Mucosa of descending colon (tissue), 3 donors: Measurements from ENCODE around the gene ZCCHC14. TPM values are rescaled to one million over a fixed set of nuclear protein-coding genes. Genes with fewer than 3 reads are reported as not detected.
A peak's percentile ranks its signal among the peaks of the same experiment; 100 is the strongest.
"Not testable (repeated sequence)": the region's sequence is repeated elsewhere in the genome, so short reads cannot be mapped to it uniquely, and the experiment has no call there.

Source experiments
- ATAC-seq: fragments of 200-7000 bp; cut with Tn5 transposase; one replicate; pipeline ENCODE4 v1.9.1; 2020; ENCODE audit warnings: mild to moderate bottlenecking, moderate library complexity
- DNase-seq, 3 donors: peaks; one replicate each; pipeline ENCODE4 v3.0.0-alpha.2; 2020
- H3K36me3 ChIP-seq: fragments of 200-600 bp; one replicate; pipeline ENCODE4 v1.8.0; 2021; ENCODE audit warnings: low read depth, mild to moderate bottlenecking
- H3K4me1 ChIP-seq: fragments of 200-600 bp; one replicate; pipeline ENCODE4 v1.8.0; 2021; ENCODE audit warnings: low read depth, mild to moderate bottlenecking
- H3K4me3 ChIP-seq: fragments of 200-600 bp; one replicate; pipeline ENCODE4 v1.8.0; 2021; ENCODE audit warnings: mild to moderate bottlenecking
- H3K9me3 ChIP-seq: fragments of 200-600 bp; one replicate; pipeline ENCODE4 v1.8.0; 2021; ENCODE audit warnings: mild to moderate bottlenecking
- intact Hi-C, 2 donors: fragments of 100-400 bp; cut with DNase I in 1 of 2; cut with micrococcal nuclease in 1 of 2; formaldehyde crosslinking; loops; one replicate each; pipeline versions ENCODE4 v1.11.0 to v1.11.1; 2022; cut with DNase I, micrococcal nuclease
- total RNA-seq, 3 donors: library from RNA; stranded (reverse); fragmentation: NEBNext Ultra II Directional in 2 of 3; extraction: Animal tissue kit (Norgen Biotek cat#: 25700) in 2 of 3; gene quantifications; one replicate each; pipeline versions ENCODE4 v1.2.1 to v1.2.4, GENCODE V29; 2021 to 2023
- TF ChIP-seq, protein P1 (sequence below): fragments of 200-600 bp; IDR thresholded peaks from one replicate; pipeline ENCODE4 v1.8.0; 2022; ENCODE audit warnings: antibody characterized with exemption, mild to moderate bottlenecking
- donor health status: DM: no; HTN: no; CAD: no; lungs with moderate emphysema.
- donor health status: DM: no; HTN: no; CAD: no.
- donor health status: DM: no; HTN: yes; CAD: no.

The ZCCHC14 gene
- total RNA-seq, 3 donors from 2014 or later, result 30.3 to 36.4 (median 32.3) TPM

GRCh38 chr16:87498324-87499188 is 5.7 kb upstream of the ZCCHC14 start:
- H3K36me3 ChIP-seq, result no peaks in the 10 kb centered on the region
- ATAC-seq, result no peak
- intact Hi-C loops, result no loop called here

GRCh38 chr16:87497767-87498290 is 5.0 kb upstream of the ZCCHC14 start:
- H3K9me3 ChIP-seq, ATAC-seq, intact Hi-C loops, H3K36me3 ChIP-seq, H3K4me3 ChIP-seq: not testable (repeated sequence)
- DNase-seq, result peak in 1 of 3 donors; percentile 21
- peaks cover 18% of the 10 kb centered on the region for H3K4me1 ChIP-seq

More at GRCh38 chr16:87498324-87499188, 5.7 kb upstream of the ZCCHC14 start:
- DNase-seq, result no peak
- TF ChIP-seq, protein P1, sequence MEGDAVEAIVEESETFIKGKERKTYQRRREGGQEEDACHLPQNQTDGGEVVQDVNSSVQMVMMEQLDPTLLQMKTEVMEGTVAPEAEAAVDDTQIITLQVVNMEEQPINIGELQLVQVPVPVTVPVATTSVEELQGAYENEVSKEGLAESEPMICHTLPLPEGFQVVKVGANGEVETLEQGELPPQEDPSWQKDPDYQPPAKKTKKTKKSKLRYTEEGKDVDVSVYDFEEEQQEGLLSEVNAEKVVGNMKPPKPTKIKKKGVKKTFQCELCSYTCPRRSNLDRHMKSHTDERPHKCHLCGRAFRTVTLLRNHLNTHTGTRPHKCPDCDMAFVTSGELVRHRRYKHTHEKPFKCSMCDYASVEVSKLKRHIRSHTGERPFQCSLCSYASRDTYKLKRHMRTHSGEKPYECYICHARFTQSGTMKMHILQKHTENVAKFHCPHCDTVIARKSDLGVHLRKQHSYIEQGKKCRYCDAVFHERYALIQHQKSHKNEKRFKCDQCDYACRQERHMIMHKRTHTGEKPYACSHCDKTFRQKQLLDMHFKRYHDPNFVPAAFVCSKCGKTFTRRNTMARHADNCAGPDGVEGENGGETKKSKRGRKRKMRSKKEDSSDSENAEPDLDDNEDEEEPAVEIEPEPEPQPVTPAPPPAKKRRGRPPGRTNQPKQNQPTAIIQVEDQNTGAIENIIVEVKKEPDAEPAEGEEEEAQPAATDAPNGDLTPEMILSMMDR, result no peak
- Histone ChIP-seq H3K9me3 (no peaks in the 10 kb centered on the region), H3K4me1 (peaks cover 18% of the 10 kb centered on the region), H3K4me3 (no peak overlapping the region)

DNA sequence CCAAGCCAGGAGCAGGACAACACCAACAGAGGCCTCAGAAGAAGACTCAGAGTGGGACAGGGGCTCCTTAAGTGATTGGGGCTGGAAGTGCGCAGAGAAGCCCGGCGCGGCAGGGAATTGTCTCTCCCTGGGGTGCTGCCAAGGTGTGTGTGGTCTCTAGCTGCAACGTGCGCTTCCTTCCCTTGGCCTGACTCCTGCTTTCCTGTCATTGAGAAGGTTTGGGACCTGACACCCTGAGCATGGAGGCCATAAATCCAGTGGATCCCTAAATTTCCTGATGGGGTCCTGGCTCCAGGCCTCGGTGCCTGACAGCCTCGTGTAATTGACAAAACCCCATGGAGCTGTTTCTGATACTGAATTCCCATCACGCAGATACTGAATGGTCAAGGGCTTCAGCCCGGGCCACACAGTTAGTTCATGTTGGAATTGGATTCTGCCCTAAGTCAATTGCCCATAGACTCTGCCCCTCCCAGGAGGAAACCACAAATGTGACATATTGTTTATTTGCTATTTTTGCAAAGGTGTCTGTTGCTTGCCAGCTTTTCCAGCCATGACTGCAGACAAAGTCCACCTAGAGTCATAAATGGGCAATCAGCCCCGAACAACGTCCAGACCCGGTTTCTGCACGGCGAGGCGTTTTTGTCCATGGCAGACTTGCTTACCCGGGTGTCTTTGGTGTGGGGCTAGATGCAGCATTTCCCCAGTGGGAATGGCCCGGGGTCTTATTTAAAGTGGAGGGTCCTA is 4.4 kb upstream of the ZCCHC14 start:
- ATAC-seq (peak; percentile 66), DNase-seq (peak; percentile 74 to 81 (median 79))

DNA sequence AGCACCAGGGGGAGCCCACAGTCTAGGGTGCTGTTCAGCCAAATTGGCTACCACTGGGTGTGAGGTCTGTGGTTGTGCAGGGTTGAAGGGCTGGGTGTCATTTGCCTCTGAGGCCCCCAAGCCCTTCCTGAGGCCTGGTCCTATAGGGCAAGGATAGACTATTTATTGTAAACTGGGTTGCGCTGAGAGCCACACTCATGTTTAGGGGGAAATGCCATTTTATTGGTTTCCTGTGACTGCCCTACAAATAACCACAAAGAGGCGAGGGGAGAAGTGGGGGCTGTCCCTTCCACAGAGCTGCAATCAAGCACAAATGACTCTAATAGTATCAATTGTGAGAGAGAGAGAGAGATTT is 3.6 kb upstream of the ZCCHC14 start:
- no peak for ATAC-seq
- intact Hi-C loops, result no loop called here
- peaks cover 18% of the 10 kb centered on the region for H3K4me1 ChIP-seq
- TF ChIP-seq, protein P1, result no peak
- DNase-seq, result peak in 1 of 3 donors; percentile 17
- no peaks in the 10 kb centered on the region for H3K36me3 ChIP-seq
- H3K4me3 ChIP-seq, result no peak overlapping the region
- no peaks in the 10 kb centered on the region for H3K9me3 ChIP-seq

More for the DNA sequence above, 4.4 kb upstream of the ZCCHC14 start:
- H3K36me3 ChIP-seq, H3K4me3 ChIP-seq, H3K9me3 ChIP-seq, intact Hi-C loops: not testable (repeated sequence)
- peaks cover 18% of the 10 kb centered on the region for H3K4me1 ChIP-seq

DNA sequence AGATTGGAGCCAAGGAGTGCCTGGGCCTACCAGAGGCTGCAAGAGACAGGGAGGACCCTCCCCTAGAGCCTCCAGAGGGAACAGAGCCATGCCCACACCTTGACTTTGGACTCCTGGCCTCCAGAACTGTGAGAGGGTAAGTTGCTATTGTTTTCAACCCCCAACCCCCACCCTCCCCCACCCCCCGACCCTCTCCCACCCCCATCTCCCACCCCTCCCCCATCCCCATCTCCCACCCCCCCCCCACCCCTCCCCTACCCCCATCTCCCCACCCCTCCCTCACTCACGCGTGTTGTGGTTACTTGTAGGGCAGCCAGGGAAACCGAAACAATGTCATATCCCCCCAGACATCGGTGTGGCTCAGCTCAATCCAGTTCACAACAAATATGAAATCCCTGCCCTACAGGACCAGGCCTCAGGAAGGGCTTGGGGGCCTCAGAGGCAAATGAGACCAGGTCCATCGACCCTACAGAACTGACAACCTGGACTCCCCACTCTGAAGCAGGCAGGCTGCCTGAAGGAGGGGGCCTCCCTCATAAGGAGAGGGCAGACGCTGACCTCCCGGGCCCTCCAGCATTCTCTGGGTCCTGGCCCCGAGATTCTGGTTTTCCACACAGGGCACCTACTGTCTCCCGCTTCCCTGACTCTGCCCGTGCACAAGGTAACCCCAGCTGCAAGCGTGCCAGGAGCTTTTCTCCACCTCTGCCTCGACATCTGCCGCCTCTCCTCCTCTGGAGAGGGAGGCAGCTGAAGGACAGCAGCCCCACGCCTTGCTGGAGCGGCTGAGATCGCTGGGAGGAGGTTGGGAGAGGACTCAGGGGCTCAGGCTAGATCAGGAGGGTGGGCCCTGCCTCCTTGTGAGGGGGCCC is 3.0 kb upstream of the ZCCHC14 start:
- H3K4me3 ChIP-seq, result no peak overlapping the region
- ATAC-seq, result no peak
- intact Hi-C loops, result no loop called here
- no peaks in the 10 kb centered on the region for H3K36me3 ChIP-seq
- TF ChIP-seq, protein P1, result no peak
- peak in 1 of 3 donors; percentile 43 for DNase-seq
- H3K9me3 ChIP-seq, result no peaks in the 10 kb centered on the region
- H3K4me1 ChIP-seq, result peaks cover 18% of the 10 kb centered on the region

DNA sequence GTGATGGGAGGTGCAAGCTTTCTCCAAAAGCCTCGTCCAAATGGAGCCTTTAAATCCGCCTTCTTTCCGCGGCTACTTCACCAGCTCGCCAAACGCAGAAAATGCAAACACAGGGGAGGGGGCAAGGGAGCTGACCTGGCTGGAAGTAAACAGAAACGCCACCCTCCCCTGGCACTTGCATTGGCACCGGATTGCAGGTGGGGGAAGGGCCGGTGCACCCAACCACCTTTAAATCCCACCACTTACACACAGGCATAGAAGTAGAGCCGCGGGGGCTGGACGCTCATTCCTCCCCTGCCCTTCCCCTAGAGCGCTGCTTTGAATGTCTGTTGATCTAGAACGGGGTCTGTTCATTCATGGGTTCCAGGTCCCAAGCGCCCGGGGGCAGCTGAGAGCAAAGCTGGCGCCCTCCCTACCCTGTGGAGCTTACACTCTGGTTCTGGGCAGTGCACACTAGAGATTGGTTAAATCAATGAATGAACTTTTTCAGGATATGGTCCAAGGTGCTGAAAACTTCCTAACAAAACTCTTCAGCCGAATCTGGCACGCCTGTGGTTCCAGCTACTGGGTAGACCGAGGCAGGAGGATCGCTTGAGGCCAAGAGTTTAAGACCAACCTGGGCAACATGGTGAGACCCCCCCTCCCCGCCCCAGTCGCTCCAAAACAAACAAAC is 920 bp upstream of the ZCCHC14 start:
- Histone ChIP-seq H3K4me1 (peaks cover 24% of the 10 kb centered on the region), H3K4me3 (no peak overlapping the region), H3K9me3 (no peaks in the 10 kb centered on the region), H3K36me3 (no peaks in the 10 kb centered on the region)
- intact Hi-C loops, result no loop called here
- DNase-seq (peak in 1 of 3 donors; percentile 50), ATAC-seq (no peak)
- TF ChIP-seq, protein P1, result no peak
